Lower leg skin (tissue), 3 donors: Measurements from ENCODE around the gene AFF1.

ENCODE experiments used
- POLR2A ChIP-seq, 2 donors: fragments of 450-650 bp; IDR thresholded peaks; one replicate each; pipeline ENCODE4 v1.6.1; 2016 to 2017; ENCODE audit warnings: antibody characterized with exemption in 2 of 2, mild to moderate bottlenecking in 1 of 2, moderate library complexity in 1 of 2
- TF ChIP-seq, protein P1 (sequence below), 3 donors: fragments of 450-650 bp; IDR thresholded peaks; one replicate each; pipeline ENCODE4 v1.5.1; 2016; ENCODE audit warnings: antibody characterized with exemption in 3 of 3, mild to moderate bottlenecking in 3 of 3, moderate library complexity in 2 of 3

DNA sequence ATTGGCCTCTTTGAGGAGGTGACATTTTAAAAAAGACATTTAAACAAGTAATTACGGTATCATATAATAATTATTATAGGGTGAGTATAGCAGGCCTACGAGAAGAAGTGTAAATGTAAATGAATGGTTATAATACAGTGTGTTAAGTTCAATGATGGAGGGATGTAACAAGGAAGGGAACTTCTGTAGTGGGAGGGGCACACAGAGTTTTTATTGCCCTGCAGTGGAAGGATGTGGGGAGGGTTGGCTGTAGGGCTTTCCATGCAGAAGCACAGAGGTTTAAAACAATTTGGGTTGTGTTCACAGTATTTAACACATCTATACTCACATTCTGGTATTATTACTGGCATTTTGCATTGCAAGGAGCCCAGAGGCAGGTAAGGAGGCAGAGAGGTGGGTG, 41.1 kb downstream of the AFF1 start:
- TF ChIP-seq, protein P1, sequence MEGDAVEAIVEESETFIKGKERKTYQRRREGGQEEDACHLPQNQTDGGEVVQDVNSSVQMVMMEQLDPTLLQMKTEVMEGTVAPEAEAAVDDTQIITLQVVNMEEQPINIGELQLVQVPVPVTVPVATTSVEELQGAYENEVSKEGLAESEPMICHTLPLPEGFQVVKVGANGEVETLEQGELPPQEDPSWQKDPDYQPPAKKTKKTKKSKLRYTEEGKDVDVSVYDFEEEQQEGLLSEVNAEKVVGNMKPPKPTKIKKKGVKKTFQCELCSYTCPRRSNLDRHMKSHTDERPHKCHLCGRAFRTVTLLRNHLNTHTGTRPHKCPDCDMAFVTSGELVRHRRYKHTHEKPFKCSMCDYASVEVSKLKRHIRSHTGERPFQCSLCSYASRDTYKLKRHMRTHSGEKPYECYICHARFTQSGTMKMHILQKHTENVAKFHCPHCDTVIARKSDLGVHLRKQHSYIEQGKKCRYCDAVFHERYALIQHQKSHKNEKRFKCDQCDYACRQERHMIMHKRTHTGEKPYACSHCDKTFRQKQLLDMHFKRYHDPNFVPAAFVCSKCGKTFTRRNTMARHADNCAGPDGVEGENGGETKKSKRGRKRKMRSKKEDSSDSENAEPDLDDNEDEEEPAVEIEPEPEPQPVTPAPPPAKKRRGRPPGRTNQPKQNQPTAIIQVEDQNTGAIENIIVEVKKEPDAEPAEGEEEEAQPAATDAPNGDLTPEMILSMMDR (IDR thresholded peaks at IDR 0.05) = no peak
- no peak for TF ChIP-seq POLR2A (IDR thresholded peaks at IDR 0.05)
